ENCODE data around the gene SLC27A2. TPM values are rescaled to one million over a fixed set of nuclear protein-coding genes. Genes with fewer than 3 reads are reported as not detected.
"Not testable (repeated sequence)": the region's sequence is repeated elsewhere in the genome, so short reads cannot be mapped to it uniquely, and the experiment has no call there.

SLC27A2 gene
- total and polyA plus RNA-seq, 10 of the 15 experiments (the other 5 are each of a cell fraction or from before 2014, with no cell fraction given) = 0.22 to 1.2 (median 0.69) TPM; not detected in 1

GRCh38 chr15:50187525-50187924 lies 5.5 kb downstream of the SLC27A2 start (continued):
- TF ChIP-seq ZBTB33 (IDR thresholded peaks at IDR 0.05) (no peak), JUNB (IDR thresholded peaks at IDR 0.05) (no peak)

GRCh38 chr15:50187997-50188396 lies 6.0 kb downstream of the SLC27A2 start:
- BruUV-seq (replicated peaks) = no TSS peak
- H4K20me1 ChIP-seq (ENCODE audit: control insufficient read depth, insufficient read depth) = no peaks in the 10 kb centered on the region
- no peak for DNase-seq (ENCODE audit: low read depth, low spot score)
- H3K9ac ChIP-seq (ENCODE audit: control insufficient read depth, insufficient read depth, low read length) = no peak overlapping the region
- no peak for TF ChIP-seq EZH2 (IDR thresholded peaks at IDR 0.05; ENCODE audit: borderline replicate concordance, control insufficient read depth, low read depth, low read length)
- 47% methylated on average over 2 of the region's 2 CpGs for WGBS (ENCODE audit: insufficient coverage, insufficient replicate concordance, low lambda C conversion rate, missing lambda C conversion rate)
- H2AFZ ChIP-seq (ENCODE audit: control insufficient read depth, low read depth, low read length) = no peak overlapping the region
- H3K36me3 ChIP-seq (ENCODE audit: control insufficient read depth in 2 of 2, insufficient read depth in 2 of 2, low read length in 1 of 2) = no peaks in the 10 kb centered on the region
- no peak overlapping the region for H3K27ac ChIP-seq (ENCODE audit: control insufficient read depth, insufficient read depth)
- H3K27me3 ChIP-seq (replicated peaks in 1 of 2; ENCODE audit: control insufficient read depth in 2 of 2, insufficient read depth in 2 of 2, low read length in 1 of 2) = no peaks in the 10 kb centered on the region
- H3K4me2 ChIP-seq (ENCODE audit: control insufficient read depth, insufficient read depth) = no peak overlapping the region
- FAIRE-seq = no peak
- CTCF ChIA-PET = interaction anchor here (1.2 to 2.2 kb wide), 3 partner anchors 43 to 953 kb away, joined by 4 to 9 read pairs (median 7); no protein-coding TSS in a partner anchor
- RAD21 ChIA-PET (ENCODE audit: unreplicated experiment) = no interaction called here
- in situ Hi-C loops (cut with MboI) = no loop called here
- no peak overlapping the region for H3K4me3 ChIP-seq
- H3K9me3 ChIP-seq (replicated peaks; ENCODE audit: control insufficient read depth, insufficient read depth, low read length) = no peaks in the 10 kb centered on the region
- SMC1A ChIA-PET (ENCODE audit: uncharacterized antibody, unreplicated experiment) = no interaction called here
- intact Hi-C loops (cut with micrococcal nuclease; ENCODE audit: unreplicated experiment) = loop anchor here (10.0 kb wide), 1 partner anchor 127 kb away; no protein-coding TSS in a partner anchor
- peaks cover 5% of the 10 kb centered on the region for H3K4me1 ChIP-seq (ENCODE audit: control insufficient read depth, insufficient read depth, low read length)
- ATAC-seq = no peak
- POLR2A ChIA-PET = no interaction called here
- no peaks in the 10 kb centered on the region for H3K79me2 ChIP-seq (ENCODE audit: control insufficient read depth, insufficient read depth, low read length)

- DNase-seq (ENCODE audit: low read depth, low spot score); in situ Hi-C loops (cut with MboI); H4K20me1 ChIP-seq (ENCODE audit: control insufficient read depth, insufficient read depth); H3K27ac ChIP-seq (ENCODE audit: control insufficient read depth, insufficient read depth); CTCF ChIA-PET; ATAC-seq; RAD21 ChIA-PET (ENCODE audit: unreplicated experiment); H3K4me2 ChIP-seq (ENCODE audit: control insufficient read depth, insufficient read depth); H3K27me3 ChIP-seq (replicated peaks in 1 of 2; ENCODE audit: control insufficient read depth in 2 of 2, insufficient read depth in 2 of 2, low read length in 1 of 2); H3K4me1 ChIP-seq (ENCODE audit: control insufficient read depth, insufficient read depth, low read length); FAIRE-seq; H3K36me3 ChIP-seq (ENCODE audit: control insufficient read depth in 2 of 2, insufficient read depth in 2 of 2, low read length in 1 of 2); H3K79me2 ChIP-seq (ENCODE audit: control insufficient read depth, insufficient read depth, low read length); H3K9me3 ChIP-seq (replicated peaks; ENCODE audit: control insufficient read depth, insufficient read depth, low read length); H3K9ac ChIP-seq (ENCODE audit: control insufficient read depth, insufficient read depth, low read length); POLR2A ChIA-PET; H3K4me3 ChIP-seq; H2AFZ ChIP-seq (ENCODE audit: control insufficient read depth, low read depth, low read length); BruUV-seq (replicated peaks): not testable (repeated sequence)
- SMC1A ChIA-PET (ENCODE audit: uncharacterized antibody, unreplicated experiment) = interaction anchor here (0.6 kb wide), 1 partner anchor 8 kb away, joined by 3 read pairs; no protein-coding TSS in a partner anchor
- intact Hi-C loops (cut with micrococcal nuclease; ENCODE audit: unreplicated experiment) = loop anchor here (10.0 kb wide), 1 partner anchor 126 kb away; no protein-coding TSS in a partner anchor
- WGBS (ENCODE audit: insufficient coverage, insufficient replicate concordance, low lambda C conversion rate, missing lambda C conversion rate) = 84% methylated on average over 5 of the region's 5 CpGs
Observed at GRCh38 chr15:50188793-50189192, 6.8 kb downstream of the SLC27A2 start.

All from GM12878 (cell line).